ENCODE data around the gene ACBD6. TPM values are rescaled to one million over a fixed set of nuclear protein-coding genes. Genes with fewer than 3 reads are reported as not detected.
"Not testable (repeated sequence)": the region's sequence is repeated elsewhere in the genome, so short reads cannot be mapped to it uniquely, and the experiment has no call there.

Gene ACBD6
- total RNA-seq, 2 experiments from 2014 or later: 45.7 to 49.3 TPM

DNA sequence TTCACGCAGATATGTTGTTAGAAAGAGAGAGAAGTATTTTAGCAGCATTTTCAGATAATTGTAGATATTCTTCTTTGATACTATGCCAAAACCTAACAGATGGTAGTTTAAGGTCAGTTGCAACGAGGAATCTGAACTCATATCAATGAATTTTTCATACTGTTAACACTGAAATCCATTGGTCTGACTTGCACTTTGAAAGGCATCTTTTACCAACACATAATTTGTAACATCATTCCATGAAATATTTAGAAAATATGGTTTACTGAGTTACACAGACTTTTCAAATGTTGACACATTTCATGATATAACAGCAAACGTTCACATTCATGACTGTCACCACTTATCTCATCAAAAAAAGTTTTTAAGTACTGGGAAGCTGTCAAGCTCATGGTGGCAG, 4.6 kb downstream of the ACBD6 start:
- peaks cover 17% of the 10 kb centered on the region for H3K4me1 Mint-ChIP-seq
- no peaks in the 10 kb centered on the region for H3K27me3 Mint-ChIP-seq
- ATAC-seq (ENCODE audit: low read depth) (no peak), DNase-seq (no peak)
- peaks cover 11% of the 10 kb centered on the region for H3K36me3 Mint-ChIP-seq
- POLR2A ChIA-PET: no interaction called here
- H3K4me3 Mint-ChIP-seq: no peak overlapping the region
- no peak overlapping the region for H3K27ac Mint-ChIP-seq
- H3K9me3 Mint-ChIP-seq: no peaks in the 10 kb centered on the region

- Mint-ChIP-seq H3K27me3 (no peaks in the 10 kb centered on the region), H3K9me3 (no peaks in the 10 kb centered on the region), H3K36me3 (peaks cover 11% of the 10 kb centered on the region), H3K4me1 (peaks cover 6% of the 10 kb centered on the region), H3K27ac (no peak overlapping the region), H3K4me3 (no peak overlapping the region)
- POLR2A ChIA-PET: no interaction called here
- DNase-seq: no peak
- ATAC-seq (ENCODE audit: low read depth): no peak
These were observed 8.0 kb downstream of the ACBD6 start for GRCh38 chr1:180494370-180494769.

GRCh38 chr1:180489976-180490375, 12.4 kb downstream of the ACBD6 start:
- no peak overlapping the region for H3K27ac Mint-ChIP-seq
- DNase-seq: no peak
- H3K4me3 Mint-ChIP-seq: no peak overlapping the region
- H3K9me3 Mint-ChIP-seq: no peaks in the 10 kb centered on the region
- POLR2A ChIA-PET: no interaction called here
- no peaks in the 10 kb centered on the region for H3K27me3 Mint-ChIP-seq
- no peak for ATAC-seq (ENCODE audit: low read depth)
- H3K36me3 Mint-ChIP-seq: peaks cover 12% of the 10 kb centered on the region
- peaks cover 6% of the 10 kb centered on the region for H3K4me1 Mint-ChIP-seq

DNA sequence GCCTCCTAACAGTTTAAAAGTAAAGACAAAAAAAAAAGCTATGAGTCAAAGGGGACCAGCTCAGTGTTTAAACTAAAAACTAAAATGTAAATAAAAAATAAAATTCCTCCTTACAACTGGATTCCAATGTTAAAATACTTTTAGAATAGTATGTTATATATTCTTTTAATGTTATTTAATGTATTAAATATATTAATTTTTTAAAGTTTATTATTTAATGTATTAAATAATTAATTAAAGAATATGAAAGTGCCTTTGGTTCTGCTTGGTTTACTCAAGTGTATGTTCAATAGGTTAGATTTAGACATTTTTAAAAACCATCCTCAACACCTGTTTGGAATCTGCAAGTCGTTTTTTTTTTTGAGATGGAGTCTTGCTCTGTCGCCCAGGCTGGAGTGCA, 13.1 kb downstream of the ACBD6 start:
- POLR2A ChIA-PET: no interaction called here
- no peak for DNase-seq
- Mint-ChIP-seq H3K9me3 (no peaks in the 10 kb centered on the region), H3K27me3 (no peaks in the 10 kb centered on the region), H3K4me3 (no peak overlapping the region), H3K27ac (no peak overlapping the region), H3K36me3 (peaks cover 12% of the 10 kb centered on the region), H3K4me1 (peaks cover 5% of the 10 kb centered on the region)
- no peak for ATAC-seq (ENCODE audit: low read depth)

DNA sequence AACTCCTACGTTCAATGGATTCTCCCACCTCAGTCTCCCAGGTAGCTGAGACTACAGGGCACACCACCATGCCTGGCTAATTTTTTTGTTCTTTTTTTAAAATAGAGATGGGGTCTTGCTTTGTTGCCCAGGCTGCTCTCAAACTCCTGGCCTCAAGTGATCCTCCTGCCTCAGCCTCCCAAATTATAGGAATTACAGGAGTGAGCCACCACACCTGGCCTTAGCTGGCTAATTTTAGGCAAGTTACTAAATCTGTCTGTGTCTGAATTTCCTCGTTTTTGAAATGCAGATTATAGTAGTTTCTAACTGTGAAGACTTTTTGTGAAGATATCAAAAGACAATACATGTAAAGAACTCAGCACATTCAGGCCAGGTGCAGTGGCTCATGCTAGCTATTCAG, 13.7 kb downstream of the ACBD6 start:
- Mint-ChIP-seq H3K4me3 (no peak overlapping the region), H3K27me3 (no peaks in the 10 kb centered on the region), H3K27ac (no peak overlapping the region), H3K36me3 (peaks cover 12% of the 10 kb centered on the region), H3K4me1 (peaks cover 5% of the 10 kb centered on the region), H3K9me3 (no peaks in the 10 kb centered on the region)
- DNase-seq (no peak), ATAC-seq (ENCODE audit: low read depth) (no peak)
- POLR2A ChIA-PET: no interaction called here

DNA sequence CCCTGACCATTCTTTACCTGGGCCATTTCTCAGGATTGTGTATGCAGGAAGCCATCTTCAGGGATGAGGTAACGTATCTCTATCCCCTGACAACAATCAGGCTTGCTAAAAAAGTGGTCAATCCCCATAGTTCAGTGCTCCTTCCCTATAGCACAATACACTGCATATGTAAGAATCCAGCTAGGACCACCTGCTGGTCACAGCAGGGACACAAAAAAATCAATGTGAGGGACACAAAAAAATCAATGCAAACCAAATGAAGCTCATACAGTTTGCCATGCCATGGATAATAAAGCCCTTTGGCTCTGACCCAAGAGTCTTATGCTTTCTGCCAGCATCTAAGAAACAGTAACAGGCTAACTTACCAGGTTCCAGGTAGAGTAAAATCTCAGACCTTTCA, 16.3 kb downstream of the ACBD6 start:
- Mint-ChIP-seq H3K27me3 (no peaks in the 10 kb centered on the region), H3K9me3 (no peaks in the 10 kb centered on the region), H3K4me3 (no peak overlapping the region), H3K27ac (no peak overlapping the region), H3K36me3 (peaks cover 5% of the 10 kb centered on the region), H3K4me1 (peaks cover 12% of the 10 kb centered on the region)
- ATAC-seq (ENCODE audit: low read depth) (no peak), DNase-seq (no peak)
- POLR2A ChIA-PET: no interaction called here

DNA sequence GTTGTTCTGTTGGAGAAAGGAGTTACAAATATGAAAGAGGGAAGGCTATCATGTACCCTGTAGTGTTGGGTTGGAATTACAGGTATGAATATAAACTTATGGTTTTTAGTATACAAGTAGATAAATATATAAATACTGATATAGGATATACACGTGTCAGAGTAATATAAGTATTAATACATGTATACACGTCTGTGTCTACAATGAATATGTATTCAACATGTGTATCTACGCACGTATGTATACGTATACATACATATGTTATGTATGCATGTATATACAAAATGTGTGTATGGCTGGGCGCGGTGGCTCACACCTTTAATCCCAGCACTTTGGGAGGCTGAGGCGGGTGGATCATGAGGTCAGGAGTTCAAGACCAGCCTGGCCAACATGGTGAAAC, 17.9 kb downstream of the ACBD6 start:
- no peaks in the 10 kb centered on the region for H3K27me3 Mint-ChIP-seq
- H3K27ac Mint-ChIP-seq: no peak overlapping the region
- no peak for DNase-seq
- H3K9me3 Mint-ChIP-seq: no peaks in the 10 kb centered on the region
- POLR2A ChIA-PET: no interaction called here
- H3K36me3 Mint-ChIP-seq: peaks cover 5% of the 10 kb centered on the region
- H3K4me1 Mint-ChIP-seq: peaks cover 12% of the 10 kb centered on the region
- ATAC-seq (ENCODE audit: low read depth): no peak
- no peak overlapping the region for H3K4me3 Mint-ChIP-seq

DNA sequence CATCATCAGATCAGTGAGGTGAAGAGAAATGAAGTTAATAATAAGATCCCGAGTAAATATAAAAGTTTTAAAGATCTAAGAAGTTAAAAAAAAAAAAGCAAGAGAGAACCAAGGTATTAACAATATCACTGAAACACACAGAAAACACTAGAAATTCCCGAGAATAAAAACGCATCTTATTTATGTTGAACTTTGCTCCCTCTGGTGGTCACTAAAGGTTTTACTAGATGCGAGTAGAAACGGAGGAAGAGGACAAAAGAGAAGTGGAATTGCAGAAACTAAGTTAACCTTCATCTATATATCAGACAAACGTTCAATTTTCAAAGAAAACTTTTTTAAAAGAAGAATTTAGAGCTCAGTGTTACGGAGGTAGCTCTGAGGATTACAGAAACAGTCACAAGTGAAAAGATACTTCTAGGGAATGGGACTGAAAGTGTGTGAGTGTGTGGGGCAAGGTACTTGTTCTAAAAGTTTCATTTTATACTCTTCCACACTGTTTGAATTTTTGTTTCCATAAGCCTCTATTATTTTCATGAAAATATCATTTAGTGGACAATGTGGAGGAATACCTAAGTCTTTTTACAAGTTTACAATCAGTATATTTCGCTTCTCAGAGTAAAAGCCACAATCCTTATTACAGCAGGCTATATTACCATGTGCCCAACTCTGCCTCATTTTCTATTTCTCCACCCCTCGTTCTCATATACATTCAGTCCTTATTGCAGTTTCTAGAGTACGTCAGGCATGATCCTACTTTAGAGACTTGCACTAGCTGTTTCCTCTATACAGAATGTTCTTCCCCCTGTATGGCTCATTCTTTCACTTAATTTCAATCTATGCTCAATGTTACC, 19.7 kb downstream of the ACBD6 start:
- no peak overlapping the region for H3K4me3 Mint-ChIP-seq

DNA sequence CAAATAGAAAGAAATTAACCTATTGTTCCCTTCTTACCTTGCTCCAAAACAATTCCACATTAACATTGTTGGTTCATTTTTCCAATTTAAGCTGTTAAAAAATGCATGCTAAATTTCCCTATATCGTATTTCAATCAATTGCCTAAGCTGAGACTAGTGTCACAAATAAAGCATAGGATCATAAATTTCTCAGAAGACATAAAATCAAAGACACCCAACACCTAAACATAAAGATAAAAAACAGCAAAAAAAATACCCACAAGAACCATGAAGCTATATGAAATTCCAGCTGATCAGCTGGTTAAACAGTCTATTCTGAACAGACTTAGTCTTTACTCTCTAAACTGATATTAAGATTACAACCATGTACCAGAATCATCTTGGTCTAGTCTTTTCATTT, 32.3 kb downstream of the ACBD6 start:
- Mint-ChIP-seq H3K36me3 (peaks cover 24% of the 10 kb centered on the region), H3K4me1 (peaks cover 1% of the 10 kb centered on the region), H3K27ac (no peak overlapping the region), H3K27me3 (no peaks in the 10 kb centered on the region), H3K9me3 (peaks cover 4% of the 10 kb centered on the region), H3K4me3 (no peak overlapping the region)
- DNase-seq: no peak
- no peak for ATAC-seq (ENCODE audit: low read depth)
- POLR2A ChIA-PET: no interaction called here

More for the DNA sequence above, 19.7 kb downstream of the ACBD6 start:
- ATAC-seq (ENCODE audit: low read depth): peak; percentile 39
- Mint-ChIP-seq H3K9me3 (no peaks in the 10 kb centered on the region), H3K27ac (no peak overlapping the region), H3K36me3 (peaks cover 9% of the 10 kb centered on the region), H3K4me1 (peaks cover 12% of the 10 kb centered on the region), H3K27me3 (no peaks in the 10 kb centered on the region)
- POLR2A ChIA-PET: no interaction called here
- DNase-seq: no peak

GRCh38 chr1:180468311-180468710, 34.1 kb downstream of the ACBD6 start:
- DNase-seq (no peak), ATAC-seq (ENCODE audit: low read depth) (no peak)
- no peak overlapping the region for H3K4me3 Mint-ChIP-seq
- H3K36me3 Mint-ChIP-seq: peaks cover 37% of the 10 kb centered on the region
- peaks cover 1% of the 10 kb centered on the region for H3K4me1 Mint-ChIP-seq
- H3K27me3 Mint-ChIP-seq: no peaks in the 10 kb centered on the region
- no peak overlapping the region for H3K27ac Mint-ChIP-seq
- peaks cover 16% of the 10 kb centered on the region for H3K9me3 Mint-ChIP-seq
- POLR2A ChIA-PET: no interaction called here

- Mint-ChIP-seq H3K4me1 (peaks cover 8% of the 10 kb centered on the region), H3K4me3 (no peak overlapping the region), H3K36me3 (peaks cover 58% of the 10 kb centered on the region), H3K9me3 (peaks cover 36% of the 10 kb centered on the region), H3K27ac (no peak overlapping the region), H3K27me3 (no peaks in the 10 kb centered on the region)
- POLR2A ChIA-PET: no interaction called here
- no peak for ATAC-seq (ENCODE audit: low read depth)
- DNase-seq: no peak
These were observed 40.3 kb downstream of the ACBD6 start for GRCh38 chr1:180462102-180462501.

DNA sequence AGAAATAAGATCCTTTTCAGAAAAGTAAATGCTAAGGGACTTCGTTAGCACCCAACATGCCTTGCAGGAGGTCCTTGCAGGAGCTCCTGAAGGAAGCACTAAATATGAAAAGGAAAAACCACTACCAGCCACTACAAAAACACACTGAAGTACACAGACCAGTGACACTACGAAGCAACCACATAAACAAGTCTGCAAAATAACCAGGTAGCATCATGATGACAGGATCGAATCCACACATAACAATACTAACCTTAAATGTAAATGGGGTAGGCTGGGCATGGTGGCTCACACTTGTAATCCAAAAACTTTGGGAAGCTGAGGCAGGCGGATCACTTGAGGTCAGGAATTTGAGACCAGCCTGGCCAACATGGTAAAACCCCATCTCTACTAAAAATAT, 40.7 kb downstream of the ACBD6 start:
- H3K4me1 Mint-ChIP-seq; H3K27me3 Mint-ChIP-seq; H3K27ac Mint-ChIP-seq; POLR2A ChIA-PET; H3K4me3 Mint-ChIP-seq; ATAC-seq (ENCODE audit: low read depth); DNase-seq: not testable (repeated sequence)
- H3K36me3 Mint-ChIP-seq: peaks cover 59% of the 10 kb centered on the region
- H3K9me3 Mint-ChIP-seq: peaks cover 36% of the 10 kb centered on the region

- Mint-ChIP-seq H3K4me1 (peaks cover 7% of the 10 kb centered on the region), H3K4me3 (no peak overlapping the region), H3K9me3 (peaks cover 33% of the 10 kb centered on the region), H3K27me3 (no peaks in the 10 kb centered on the region), H3K27ac (no peak overlapping the region), H3K36me3 (peaks cover 57% of the 10 kb centered on the region)
- POLR2A ChIA-PET: no interaction called here
- no peak for ATAC-seq (ENCODE audit: low read depth)
- DNase-seq: no peak
These were observed 43.6 kb downstream of the ACBD6 start for GRCh38 chr1:180458807-180459206.

DNA sequence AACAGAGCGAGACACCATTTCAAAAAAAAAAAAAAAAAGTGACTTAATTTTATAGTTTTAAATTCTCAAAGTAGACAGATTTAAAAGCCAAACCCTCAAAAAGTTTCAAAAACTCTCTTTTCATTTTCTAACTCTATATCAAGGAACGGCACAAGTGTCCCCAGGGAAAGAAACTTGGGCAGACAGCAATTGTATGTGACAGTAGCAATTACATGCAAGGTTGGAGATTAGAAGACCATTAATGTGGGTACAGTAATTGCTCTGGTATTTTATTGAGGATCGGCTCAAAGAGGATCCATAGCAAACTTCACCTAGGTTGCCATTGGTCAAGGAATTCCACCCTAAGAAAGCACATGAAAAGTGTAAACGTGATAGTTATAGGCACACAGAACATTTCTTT, 46.2 kb downstream of the ACBD6 start:
- Mint-ChIP-seq H3K9me3 (peaks cover 26% of the 10 kb centered on the region), H3K4me3 (no peak overlapping the region), H3K36me3 (peaks cover 55% of the 10 kb centered on the region)

More for the DNA sequence above, 46.2 kb downstream of the ACBD6 start:
- H3K4me1 Mint-ChIP-seq: peaks cover 9% of the 10 kb centered on the region
- POLR2A ChIA-PET: no interaction called here
- H3K27ac Mint-ChIP-seq: no peak overlapping the region
- no peak for DNase-seq
- H3K27me3 Mint-ChIP-seq: no peaks in the 10 kb centered on the region
- ATAC-seq (ENCODE audit: low read depth): no peak
